DOHH2 (cell line): ENCODE results near the gene CPSF7.

ENCODE experiments used
- CTCF ChIP-seq: fragments of 200-600 bp; sonication (generic); IDR thresholded peaks from one replicate; pipeline ENCODE4 v1.5.1; 2014; ENCODE audit warnings: antibody characterized with exemption, mild to moderate bottlenecking, low read depth, low read length; ENCODE audit not compliant: poor library complexity, severe bottlenecking
- EZH2phosphoT487 ChIP-seq: fragments of 200-600 bp; sonication (generic); IDR thresholded peaks from 2 replicates; pipeline ENCODE4 v1.6.1; 2017; ENCODE audit warnings: borderline replicate concordance, mild to moderate bottlenecking, antibody characterized with exemption, low read length, moderate library complexity, mixed read lengths

- no peak for TF ChIP-seq CTCF
- TF ChIP-seq EZH2phosphoT487 = no peak
These were observed 76.4 kb downstream of the CPSF7 start for GRCh38 chr11:61353131-61354067.
